Stimulated activated CD4-positive, alpha-beta T cell treated with anti-CD3 and anti-CD28 coated beads, Interleukin-1b, Interleukin-23, amount 100 ng/mL, for 24 hours (primary cell): ENCODE data around the gene MINDY2.
"Not testable (repeated sequence)": the region's sequence is repeated elsewhere in the genome, so short reads cannot be mapped to it uniquely, and the experiment has no call there.

Experiments
- DNase-seq, 4 experiments: peaks; one replicate each; pipeline ENCODE4 v3.0.0-alpha.2; 2020; ENCODE audit warnings: low read depth in 4 of 4, low spot score in 1 of 4

The MINDY2 gene

DNA sequence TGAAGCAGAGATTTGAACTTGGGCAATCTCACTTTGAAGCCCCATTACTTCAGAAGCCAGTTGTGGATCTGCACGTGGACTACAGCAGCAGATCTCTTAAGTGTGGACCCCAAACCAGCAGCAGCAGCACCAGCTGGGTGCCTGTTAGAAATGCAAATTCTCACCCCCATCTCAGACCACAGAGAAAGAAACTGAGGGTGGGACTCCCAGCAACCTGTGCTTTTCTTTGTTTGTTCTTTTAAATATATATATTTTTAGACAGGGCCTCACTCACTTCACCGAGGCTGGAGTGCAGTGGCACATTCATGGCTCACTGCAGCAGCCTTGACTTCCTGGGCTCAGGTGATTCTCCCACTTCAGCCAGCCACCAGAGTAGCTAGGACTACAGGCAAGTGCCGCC is 109.2 kb downstream of the MINDY2 start:
- DNase-seq: no peak

GRCh38 chr15:58882243-58882642 is 111.1 kb downstream of the MINDY2 start:
- DNase-seq: no peak

- DNase-seq: not testable (repeated sequence)
Measured at GRCh38 chr15:58883926-58884325, 112.8 kb downstream of the MINDY2 start.

GRCh38 chr15:58886921-58887320 is 115.8 kb downstream of the MINDY2 start:
- DNase-seq: no peak

- DNase-seq: no peak
Measured at GRCh38 chr15:58889363-58889762, 118.3 kb downstream of the MINDY2 start.

GRCh38 chr15:58898150-58898680 is 127.1 kb downstream of the MINDY2 start:
- DNase-seq: no peak

GRCh38 chr15:58900631-58901030 is 129.5 kb downstream of the MINDY2 start:
- DNase-seq: no peak

- no peak for DNase-seq
Measured at GRCh38 chr15:58908550-58909309, 137.6 kb downstream of the MINDY2 start.

DNA sequence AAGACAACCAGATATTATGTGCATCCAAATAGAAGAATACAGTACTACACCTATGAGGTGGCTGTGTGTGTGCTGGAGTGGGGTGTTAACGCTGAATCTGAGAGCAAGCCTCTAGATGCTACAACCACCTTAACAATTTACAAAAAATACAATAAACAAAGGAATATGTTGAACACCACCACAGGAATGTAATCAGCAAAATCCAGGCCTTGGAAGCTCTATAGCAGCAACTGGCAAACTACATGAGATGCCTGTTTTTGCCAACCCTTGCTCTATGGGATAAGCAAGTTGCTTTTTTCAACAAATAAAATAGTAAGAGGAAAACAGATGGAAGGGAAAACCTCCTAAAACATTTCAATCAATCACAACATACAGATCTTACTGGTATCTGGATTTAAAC is 138.5 kb downstream of the MINDY2 start:
- no peak for DNase-seq

DNA sequence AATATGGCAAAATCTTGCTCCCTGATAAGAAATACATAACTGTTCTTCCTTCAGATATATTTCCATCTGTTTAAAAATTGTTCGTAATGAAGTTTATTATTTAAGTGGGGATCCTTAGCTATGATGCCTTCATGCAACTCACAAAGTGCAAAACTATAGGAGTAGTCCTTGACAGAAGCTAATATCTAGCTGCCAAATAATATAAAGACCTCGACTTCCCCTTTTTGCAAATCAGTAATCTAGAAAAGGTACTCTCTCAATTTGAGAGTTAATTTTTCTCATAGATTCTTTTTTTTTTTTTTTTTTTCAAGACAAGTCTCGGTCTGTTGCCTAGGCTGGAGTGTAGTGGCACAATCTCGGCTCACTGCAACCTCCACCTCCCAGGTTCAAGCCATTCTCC is 139.4 kb downstream of the MINDY2 start:
- DNase-seq: no peak
